Peyer's patch (tissue), 4 donors: ENCODE data around the gene DNALI1.

ENCODE experiments used
- CTCF ChIP-seq, 6 experiments: fragments of 450-650 bp in 4 of 6; fragments of 200-600 bp in 2 of 6; sonication (generic) in 1 of 6; IDR thresholded peaks; one replicate each; pipeline ENCODE4 v1.5.1; 2017 to 2019; ENCODE audit warnings: antibody characterized with exemption in 6 of 6, mild to moderate bottlenecking in 3 of 6, moderate library complexity in 1 of 6
- POLR2A ChIP-seq, 2 donors: fragments of 450-650 bp; IDR thresholded peaks; one replicate each; pipeline ENCODE4 v1.5.1; 2017; ENCODE audit warnings: antibody characterized with exemption in 2 of 2, mild to moderate bottlenecking in 2 of 2, moderate library complexity in 2 of 2

- TF ChIP-seq CTCF (IDR thresholded peaks at IDR 0.05), result no peak
- no peak for TF ChIP-seq POLR2A (IDR thresholded peaks at IDR 0.05)
These were observed 44.7 kb downstream of the DNALI1 start for GRCh38 chr1:37601441-37601840.
